AG04449 (cell line): Measurements from ENCODE around the gene ZDHHC12.

Experiments
- CTCF ChIA-PET: fragments of 350-600 bp; formaldehyde crosslinking; extraction: SDS; loops from one replicate; lab custom pipeline; 2021; ENCODE audit warnings: antibody characterized with exemption; lab: Yijun Ruan, JAX
- POLR2A ChIA-PET: fragments of 400-600, 350-600 bp; formaldehyde crosslinking; extraction: SDS; loops from one replicate; lab custom pipeline; 2020; ENCODE audit warnings: antibody characterized with exemption, inconsistent platforms; lab: Yijun Ruan, JAX
- DNase-seq: peaks from one replicate; pipeline ENCODE4 v3.0.0-alpha.2; 2010; ENCODE audit warnings: low read depth, low spot score
- H3K4me3 ChIP-seq: 2 replicates; pipeline ENCODE4 v1.5.1; 2011; ENCODE audit warnings: low read depth, mild to moderate bottlenecking, control low read depth, low read length
- TF ChIP-seq, protein P1 (sequence below): IDR thresholded peaks from one replicate; pipeline ENCODE4 v1.5.1; 2011; ENCODE audit warnings: mild to moderate bottlenecking, moderate library complexity, low read length, control low read depth, inconsistent platforms; ENCODE audit not compliant: insufficient read depth; ENCODE audit errors: missing control alignments

The ZDHHC12 gene

GRCh38 chr9:128685636-128686489 lies 38.1 kb downstream of the ZDHHC12 start:
- no peak overlapping the region for H3K4me3 ChIP-seq
- no peak for DNase-seq
- ChIA-PET CTCF (interaction anchor here (1.1 to 2.6 kb wide), 4 partner anchors 11 to 50 kb away, joined by 4 to 11 read pairs (median 8); partner anchors contain the start of gene PKN3), POLR2A (interaction anchor here (1.1 kb wide), 1 partner anchor 25 kb away, joined by 3 read pairs; no protein-coding TSS in a partner anchor)
- TF ChIP-seq, protein P1, sequence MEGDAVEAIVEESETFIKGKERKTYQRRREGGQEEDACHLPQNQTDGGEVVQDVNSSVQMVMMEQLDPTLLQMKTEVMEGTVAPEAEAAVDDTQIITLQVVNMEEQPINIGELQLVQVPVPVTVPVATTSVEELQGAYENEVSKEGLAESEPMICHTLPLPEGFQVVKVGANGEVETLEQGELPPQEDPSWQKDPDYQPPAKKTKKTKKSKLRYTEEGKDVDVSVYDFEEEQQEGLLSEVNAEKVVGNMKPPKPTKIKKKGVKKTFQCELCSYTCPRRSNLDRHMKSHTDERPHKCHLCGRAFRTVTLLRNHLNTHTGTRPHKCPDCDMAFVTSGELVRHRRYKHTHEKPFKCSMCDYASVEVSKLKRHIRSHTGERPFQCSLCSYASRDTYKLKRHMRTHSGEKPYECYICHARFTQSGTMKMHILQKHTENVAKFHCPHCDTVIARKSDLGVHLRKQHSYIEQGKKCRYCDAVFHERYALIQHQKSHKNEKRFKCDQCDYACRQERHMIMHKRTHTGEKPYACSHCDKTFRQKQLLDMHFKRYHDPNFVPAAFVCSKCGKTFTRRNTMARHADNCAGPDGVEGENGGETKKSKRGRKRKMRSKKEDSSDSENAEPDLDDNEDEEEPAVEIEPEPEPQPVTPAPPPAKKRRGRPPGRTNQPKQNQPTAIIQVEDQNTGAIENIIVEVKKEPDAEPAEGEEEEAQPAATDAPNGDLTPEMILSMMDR: no peak

DNA sequence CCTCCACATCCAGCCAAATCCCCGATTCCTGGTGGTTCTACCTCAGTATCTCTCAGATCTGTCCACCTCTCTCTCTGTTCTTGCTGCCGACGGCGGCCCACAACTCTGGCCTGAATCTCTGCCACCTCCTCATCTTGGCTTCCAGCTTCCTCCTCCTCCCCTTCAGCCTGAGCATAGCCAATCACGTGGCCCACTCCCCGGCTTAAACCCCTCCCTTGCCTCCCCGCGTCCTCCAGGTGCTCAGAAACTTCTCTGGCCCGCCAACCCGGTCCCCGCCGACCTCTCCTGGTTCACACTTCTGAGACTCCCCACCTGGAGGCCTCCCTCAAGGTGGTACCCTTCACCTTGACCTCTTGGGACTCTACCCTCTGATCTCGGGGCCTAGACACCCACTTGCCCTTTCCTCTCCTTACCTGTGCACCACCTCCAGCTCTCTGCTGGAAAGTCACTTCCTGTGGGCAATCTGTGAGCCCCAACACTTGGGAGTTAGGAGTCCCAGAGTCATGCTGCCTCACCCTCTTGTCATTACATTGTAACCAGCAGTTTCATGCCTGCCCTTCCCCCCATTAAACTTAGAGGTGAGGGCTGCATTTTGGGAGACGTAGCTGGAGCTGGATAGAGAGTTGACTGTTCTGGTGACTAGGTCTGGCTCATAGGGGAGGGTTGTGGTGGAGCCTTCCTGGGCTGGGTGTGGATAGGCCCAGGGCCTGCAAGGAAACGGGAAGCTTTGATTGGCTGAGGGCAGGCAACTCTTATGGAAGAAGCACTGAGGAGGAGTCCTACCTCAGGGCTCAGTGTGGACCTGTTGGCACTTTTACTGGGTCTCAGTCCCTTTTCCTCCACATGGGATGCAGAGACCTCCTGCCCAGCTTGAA lies 39.4 kb downstream of the ZDHHC12 start:
- ChIA-PET CTCF (interaction anchor here (1.1 to 2.6 kb wide), 7 partner anchors 9 to 246 kb away, joined by 3 to 11 read pairs (median 4); partner anchors contain the start of genes ENDOG and PKN3), POLR2A (interaction anchor here (1.1 to 1.6 kb wide), 4 partner anchors 24 to 51 kb away, joined by 3 to 7 read pairs (median 4); no protein-coding TSS in a partner anchor)
- DNase-seq: no peak
- TF ChIP-seq, protein P1: no peak
- peak overlapping the region; percentile 74 for H3K4me3 ChIP-seq

DNA sequence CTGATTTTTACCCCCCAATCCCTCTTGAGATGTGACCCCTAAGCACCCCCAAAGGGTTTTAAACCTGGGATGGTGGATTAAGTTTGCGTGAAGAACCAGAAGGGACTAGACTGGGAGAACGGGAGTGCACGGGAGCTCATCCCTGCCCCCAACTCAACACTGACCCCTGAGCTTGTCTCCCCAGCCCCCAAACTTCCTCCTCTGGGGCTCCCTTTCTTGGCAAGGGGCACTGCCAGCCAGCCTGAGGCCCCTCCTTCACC lies 39.9 kb downstream of the ZDHHC12 start:
- no peak for DNase-seq
- ChIA-PET CTCF (interaction anchor here (1.1 to 2.6 kb wide), 5 partner anchors 18 to 246 kb away, joined by 3 to 11 read pairs (median 4); partner anchors contain the start of gene PKN3), POLR2A (interaction anchor here (0.5 to 1.6 kb wide), 4 partner anchors 26 to 384 kb away, joined by 3 to 7 read pairs (median 4); no protein-coding TSS in a partner anchor)
- TF ChIP-seq, protein P1: no peak
- peak overlapping the region; percentile 74 for H3K4me3 ChIP-seq

DNA sequence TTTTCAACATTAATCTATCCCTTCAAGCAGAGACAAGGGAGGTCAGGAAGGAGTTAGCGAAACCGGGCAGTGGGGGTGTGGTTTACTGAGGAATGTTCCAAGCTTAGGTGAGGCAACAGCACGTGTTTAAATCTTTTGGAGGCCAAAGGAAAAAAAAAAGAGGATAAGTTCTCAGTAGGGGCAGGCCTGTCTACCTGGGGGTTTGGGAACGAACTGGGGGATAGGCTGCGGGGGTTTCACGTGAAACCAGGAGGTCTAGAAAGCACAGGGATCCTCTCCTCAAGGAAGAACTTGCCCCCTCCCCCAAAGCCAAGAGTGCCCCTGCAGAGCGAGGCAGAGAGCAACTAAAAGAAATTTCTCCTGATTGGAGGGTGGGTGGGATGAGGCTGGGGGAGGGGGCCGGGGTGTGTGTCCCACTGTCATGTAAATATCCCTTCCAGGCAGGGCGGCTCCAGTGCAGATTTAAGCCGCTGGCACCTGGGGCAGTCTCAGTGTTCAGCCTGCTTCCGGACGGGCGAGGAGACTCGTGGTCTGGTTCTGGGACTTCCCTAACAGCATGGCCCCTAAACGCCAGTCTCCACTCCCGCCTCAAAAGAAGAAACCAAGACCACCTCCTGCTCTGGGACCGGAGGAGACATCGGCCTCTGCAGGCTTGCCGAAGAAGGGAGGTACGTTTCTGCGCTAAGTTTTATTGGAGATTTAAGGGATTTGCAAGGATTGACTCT lies 40.4 kb downstream of the ZDHHC12 start:
- ChIA-PET POLR2A (interaction anchor here (0.5 to 1.6 kb wide), 3 partner anchors 25 to 384 kb away, joined by 3 to 7 read pairs (median 5); no protein-coding TSS in a partner anchor), CTCF (interaction anchor here (1.1 to 2.6 kb wide), 4 partner anchors 18 to 87 kb away, joined by 3 to 11 read pairs (median 8); partner anchors contain the start of gene PKN3)
- no peak for DNase-seq
- TF ChIP-seq, protein P1: no peak
- H3K4me3 ChIP-seq: peak overlapping the region; percentile 74

- TF ChIP-seq, protein P1: no peak
- POLR2A ChIA-PET: no interaction called here
- CTCF ChIA-PET: no interaction called here
- no peak overlapping the region for H3K4me3 ChIP-seq
- no peak for DNase-seq
Observed at GRCh38 chr9:128677794-128678193, 46.1 kb downstream of the ZDHHC12 start.
